Left ventricle myocardium inferior (tissue), 1 donor: ENCODE data around the gene SPATS2L. TPM values are rescaled to one million over a fixed set of nuclear protein-coding genes. Genes with fewer than 3 reads are reported as not detected.
"Not testable (repeated sequence)": the region's sequence is repeated elsewhere in the genome, so short reads cannot be mapped to it uniquely, and the experiment has no call there.

Experiments used
- DNase-seq: peaks from one replicate; pipeline ENCODE4 v3.0.0-alpha.2; 2020
- H3K27ac ChIP-seq: fragments of 200-600 bp; replicated peaks from 2 replicates; pipeline ENCODE4 v1.8.0; 2021
- H3K27me3 ChIP-seq: fragments of 200-600 bp; 2 replicates; pipeline ENCODE4 v1.8.0; 2021; ENCODE audit warnings: low read depth
- H3K36me3 ChIP-seq: fragments of 200-600 bp; 2 replicates; pipeline ENCODE4 v1.8.0; 2021
- H3K4me1 ChIP-seq: fragments of 200-600 bp; 2 replicates; pipeline ENCODE4 v1.8.0; 2021
- H3K4me3 ChIP-seq: fragments of 200-600 bp; 2 replicates; pipeline ENCODE4 v1.8.0; 2021; ENCODE audit warnings: mild to moderate bottlenecking, moderate library complexity
- H3K9me3 ChIP-seq: fragments of 200-600 bp; replicated peaks from 2 replicates; pipeline ENCODE4 v1.8.0; 2021
- CTCF ChIP-seq: fragments of 200-600 bp; IDR thresholded peaks from 2 replicates; pipeline ENCODE4 v1.8.0; 2021; ENCODE audit warnings: antibody characterized with exemption, mild to moderate bottlenecking, borderline replicate concordance
- intact Hi-C: fragments of 100-400 bp; cut with micrococcal nuclease; formaldehyde crosslinking; loops from one replicate; pipeline ENCODE4 v1.11.0; 2022
- total RNA-seq: library from RNA; stranded (reverse); fragmentation: NEBNext Ultra II Directional; extraction: Animal tissue kit (Norgen Biotek cat#: 25700); gene quantifications from one replicate; pipeline ENCODE4 v1.2.1, GENCODE V29; 2021
- donor health status: DM: no; HTN: yes; CAD: no; lungs with severe emphysema.

SPATS2L gene
- total RNA-seq, 1 donor from 2014 or later = 54.9 TPM

GRCh38 chr2:200338692-200339091 is 32.2 kb downstream of the SPATS2L start:
- Histone ChIP-seq H3K36me3 (no peaks in the 10 kb centered on the region), H3K27me3 (no peaks in the 10 kb centered on the region), H3K27ac (peak overlapping the region; percentile 23), H3K9me3 (no peaks in the 10 kb centered on the region), H3K4me3 (no peak overlapping the region), H3K4me1 (peaks cover 75% of the 10 kb centered on the region)
- TF ChIP-seq CTCF = no peak
- DNase-seq = no peak
- intact Hi-C loops = no loop called here

GRCh38 chr2:200340508-200341224 is 34.2 kb downstream of the SPATS2L start:
- TF ChIP-seq CTCF = no peak
- no peak overlapping the region for H3K4me3 ChIP-seq
- no peak for DNase-seq
- H3K4me1 ChIP-seq = peaks cover 70% of the 10 kb centered on the region
- peak overlapping the region; percentile 0 for H3K27ac ChIP-seq
- H3K27me3 ChIP-seq = no peaks in the 10 kb centered on the region
- H3K36me3 ChIP-seq = no peaks in the 10 kb centered on the region
- H3K9me3 ChIP-seq = no peaks in the 10 kb centered on the region
- intact Hi-C loops = no loop called here

- no peak overlapping the region for H3K4me3 ChIP-seq
- no peak for DNase-seq
- intact Hi-C loops = no loop called here
- no peak overlapping the region for H3K27ac ChIP-seq
- H3K9me3 ChIP-seq = no peaks in the 10 kb centered on the region
- no peaks in the 10 kb centered on the region for H3K27me3 ChIP-seq
- peaks cover 72% of the 10 kb centered on the region for H3K4me1 ChIP-seq
- no peak for TF ChIP-seq CTCF
- no peaks in the 10 kb centered on the region for H3K36me3 ChIP-seq
Observed at GRCh38 chr2:200341376-200341775, 34.9 kb downstream of the SPATS2L start.

GRCh38 chr2:200342235-200342634 is 35.7 kb downstream of the SPATS2L start:
- DNase-seq = no peak
- Histone ChIP-seq H3K4me3 (no peak overlapping the region), H3K36me3 (no peaks in the 10 kb centered on the region), H3K4me1 (peaks cover 68% of the 10 kb centered on the region), H3K27ac (no peak overlapping the region), H3K9me3 (no peaks in the 10 kb centered on the region), H3K27me3 (no peaks in the 10 kb centered on the region)
- no peak for TF ChIP-seq CTCF
- intact Hi-C loops = no loop called here

GRCh38 chr2:200342654-200343053 is 36.2 kb downstream of the SPATS2L start:
- no peak overlapping the region for H3K4me3 ChIP-seq
- no peak for DNase-seq
- H3K27me3 ChIP-seq = no peaks in the 10 kb centered on the region
- peaks cover 67% of the 10 kb centered on the region for H3K4me1 ChIP-seq
- H3K9me3 ChIP-seq = no peaks in the 10 kb centered on the region
- no peak overlapping the region for H3K27ac ChIP-seq
- H3K36me3 ChIP-seq = no peaks in the 10 kb centered on the region
- intact Hi-C loops = no loop called here
- no peak for TF ChIP-seq CTCF

- H3K4me3 ChIP-seq, H3K27ac ChIP-seq, H3K36me3 ChIP-seq, H3K9me3 ChIP-seq, DNase-seq, intact Hi-C loops, H3K27me3 ChIP-seq: not testable (repeated sequence)
- H3K4me1 ChIP-seq = peaks cover 67% of the 10 kb centered on the region
Observed at GRCh38 chr2:200344202-200344601, 37.7 kb downstream of the SPATS2L start.
